ENCODE data around the gene CHI3L1.

The CHI3L1 gene

GRCh38 chr1:203189951-203190352 is 3.4 kb upstream of the CHI3L1 start:
- Histone ChIP-seq H3K9ac (ENCODE audit: low read length) (no peak overlapping the region), H3K4me3 (ENCODE audit: low read depth, low read length) (no peak overlapping the region), H3K9me3 (ENCODE audit: control insufficient read depth, insufficient read depth, low read depth, low read length) (no peaks in the 10 kb centered on the region), H3K4me1 (ENCODE audit: control insufficient read depth, insufficient read depth, low read length) (peaks cover 24% of the 10 kb centered on the region), H3K27me3 (ENCODE audit: control insufficient read depth, insufficient read depth, low read length) (no peaks in the 10 kb centered on the region), H3K36me3 (ENCODE audit: control insufficient read depth, insufficient read depth, low read length) (no peaks in the 10 kb centered on the region), H3K27ac (ENCODE audit: low read depth, low read length) (no peak overlapping the region)

- no peaks in the 10 kb centered on the region for H3K9me3 ChIP-seq (ENCODE audit: control insufficient read depth, insufficient read depth, low read depth, low read length)
- no peak overlapping the region for H3K27ac ChIP-seq (ENCODE audit: low read depth, low read length)
- no peak overlapping the region for H3K9ac ChIP-seq (ENCODE audit: low read length)
- H3K4me3 ChIP-seq (ENCODE audit: low read depth, low read length): no peak overlapping the region
- no peaks in the 10 kb centered on the region for H3K27me3 ChIP-seq (ENCODE audit: control insufficient read depth, insufficient read depth, low read length)
- no peaks in the 10 kb centered on the region for H3K36me3 ChIP-seq (ENCODE audit: control insufficient read depth, insufficient read depth, low read length)
- peaks cover 24% of the 10 kb centered on the region for H3K4me1 ChIP-seq (ENCODE audit: control insufficient read depth, insufficient read depth, low read length)
Observed at GRCh38 chr1:203188686-203189232, 2.3 kb upstream of the CHI3L1 start.

GRCh38 chr1:203187689-203188264 is 1.3 kb upstream of the CHI3L1 start:
- no peaks in the 10 kb centered on the region for H3K9me3 ChIP-seq (ENCODE audit: control insufficient read depth, insufficient read depth, low read depth, low read length)

GRCh38 chr1:203187304-203187685 is 791 bp upstream of the CHI3L1 start:
- no peaks in the 10 kb centered on the region for H3K9me3 ChIP-seq (ENCODE audit: control insufficient read depth, insufficient read depth, low read depth, low read length)
- no peak overlapping the region for H3K9ac ChIP-seq (ENCODE audit: low read length)
- no peak overlapping the region for H3K27ac ChIP-seq (ENCODE audit: low read depth, low read length)
- no peak overlapping the region for H3K4me3 ChIP-seq (ENCODE audit: low read depth, low read length)
- peaks cover 24% of the 10 kb centered on the region for H3K4me1 ChIP-seq (ENCODE audit: control insufficient read depth, insufficient read depth, low read length)
- H3K36me3 ChIP-seq (ENCODE audit: control insufficient read depth, insufficient read depth, low read length): no peaks in the 10 kb centered on the region
- H3K27me3 ChIP-seq (ENCODE audit: control insufficient read depth, insufficient read depth, low read length): no peaks in the 10 kb centered on the region

More at GRCh38 chr1:203187689-203188264, 1.3 kb upstream of the CHI3L1 start:
- H3K4me3 ChIP-seq (ENCODE audit: low read depth, low read length): no peak overlapping the region
- no peaks in the 10 kb centered on the region for H3K36me3 ChIP-seq (ENCODE audit: control insufficient read depth, insufficient read depth, low read length)
- H3K4me1 ChIP-seq (ENCODE audit: control insufficient read depth, insufficient read depth, low read length): peaks cover 24% of the 10 kb centered on the region
- H3K27ac ChIP-seq (ENCODE audit: low read depth, low read length): no peak overlapping the region
- no peak overlapping the region for H3K9ac ChIP-seq (ENCODE audit: low read length)
- no peaks in the 10 kb centered on the region for H3K27me3 ChIP-seq (ENCODE audit: control insufficient read depth, insufficient read depth, low read length)

GRCh38 chr1:203186091-203186445 is 436 bp downstream of the CHI3L1 start:
- no peak overlapping the region for H3K4me3 ChIP-seq (ENCODE audit: low read depth, low read length)
- H3K9me3 ChIP-seq (ENCODE audit: control insufficient read depth, insufficient read depth, low read depth, low read length): no peaks in the 10 kb centered on the region
- H3K27ac ChIP-seq (ENCODE audit: low read depth, low read length): no peak overlapping the region
- H3K9ac ChIP-seq (ENCODE audit: low read length): no peak overlapping the region
- H3K27me3 ChIP-seq (ENCODE audit: control insufficient read depth, insufficient read depth, low read length): no peaks in the 10 kb centered on the region
- H3K4me1 ChIP-seq (ENCODE audit: control insufficient read depth, insufficient read depth, low read length): peaks cover 29% of the 10 kb centered on the region
- H3K36me3 ChIP-seq (ENCODE audit: control insufficient read depth, insufficient read depth, low read length): no peaks in the 10 kb centered on the region

GRCh38 chr1:203185585-203185984 is 919 bp downstream of the CHI3L1 start:
- Histone ChIP-seq H3K9ac (ENCODE audit: low read length) (no peak overlapping the region), H3K27me3 (ENCODE audit: control insufficient read depth, insufficient read depth, low read length) (no peaks in the 10 kb centered on the region), H3K36me3 (ENCODE audit: control insufficient read depth, insufficient read depth, low read length) (no peaks in the 10 kb centered on the region), H3K4me3 (ENCODE audit: low read depth, low read length) (no peak overlapping the region), H3K27ac (ENCODE audit: low read depth, low read length) (no peak overlapping the region), H3K4me1 (ENCODE audit: control insufficient read depth, insufficient read depth, low read length) (peaks cover 29% of the 10 kb centered on the region), H3K9me3 (ENCODE audit: control insufficient read depth, insufficient read depth, low read depth, low read length) (no peaks in the 10 kb centered on the region)

- Histone ChIP-seq H3K4me1 (ENCODE audit: control insufficient read depth, insufficient read depth, low read length) (peaks cover 29% of the 10 kb centered on the region), H3K4me3 (ENCODE audit: low read depth, low read length) (no peak overlapping the region), H3K36me3 (ENCODE audit: control insufficient read depth, insufficient read depth, low read length) (no peaks in the 10 kb centered on the region), H3K27me3 (ENCODE audit: control insufficient read depth, insufficient read depth, low read length) (no peaks in the 10 kb centered on the region), H3K27ac (ENCODE audit: low read depth, low read length) (no peak overlapping the region), H3K9ac (ENCODE audit: low read length) (no peak overlapping the region), H3K9me3 (ENCODE audit: control insufficient read depth, insufficient read depth, low read depth, low read length) (no peaks in the 10 kb centered on the region)
Observed at GRCh38 chr1:203185061-203185461, 1.4 kb downstream of the CHI3L1 start.

GRCh38 chr1:203184467-203184866 is 2.0 kb downstream of the CHI3L1 start:
- no peak overlapping the region for H3K27ac ChIP-seq (ENCODE audit: low read depth, low read length)
- no peaks in the 10 kb centered on the region for H3K36me3 ChIP-seq (ENCODE audit: control insufficient read depth, insufficient read depth, low read length)
- H3K4me1 ChIP-seq (ENCODE audit: control insufficient read depth, insufficient read depth, low read length): peaks cover 31% of the 10 kb centered on the region
- no peak overlapping the region for H3K4me3 ChIP-seq (ENCODE audit: low read depth, low read length)
- H3K9me3 ChIP-seq (ENCODE audit: control insufficient read depth, insufficient read depth, low read depth, low read length): no peaks in the 10 kb centered on the region
- H3K9ac ChIP-seq (ENCODE audit: low read length): no peak overlapping the region
- H3K27me3 ChIP-seq (ENCODE audit: control insufficient read depth, insufficient read depth, low read length): no peaks in the 10 kb centered on the region

GRCh38 chr1:203183828-203184227 is 2.7 kb downstream of the CHI3L1 start:
- Histone ChIP-seq H3K27ac (ENCODE audit: low read depth, low read length) (no peak overlapping the region), H3K4me1 (ENCODE audit: control insufficient read depth, insufficient read depth, low read length) (peaks cover 38% of the 10 kb centered on the region), H3K9me3 (ENCODE audit: control insufficient read depth, insufficient read depth, low read depth, low read length) (no peaks in the 10 kb centered on the region), H3K36me3 (ENCODE audit: control insufficient read depth, insufficient read depth, low read length) (no peaks in the 10 kb centered on the region), H3K4me3 (ENCODE audit: low read depth, low read length) (no peak overlapping the region), H3K9ac (ENCODE audit: low read length) (no peak overlapping the region), H3K27me3 (ENCODE audit: control insufficient read depth, insufficient read depth, low read length) (no peaks in the 10 kb centered on the region)

GRCh38 chr1:203182387-203182953 is 4.0 kb downstream of the CHI3L1 start:
- Histone ChIP-seq H3K36me3 (ENCODE audit: control insufficient read depth, insufficient read depth, low read length) (no peaks in the 10 kb centered on the region), H3K4me3 (ENCODE audit: low read depth, low read length) (no peak overlapping the region), H3K9ac (ENCODE audit: low read length) (no peak overlapping the region), H3K4me1 (ENCODE audit: control insufficient read depth, insufficient read depth, low read length) (peaks cover 46% of the 10 kb centered on the region), H3K27ac (ENCODE audit: low read depth, low read length) (no peak overlapping the region), H3K9me3 (ENCODE audit: control insufficient read depth, insufficient read depth, low read depth, low read length) (no peaks in the 10 kb centered on the region), H3K27me3 (ENCODE audit: control insufficient read depth, insufficient read depth, low read length) (no peaks in the 10 kb centered on the region)

GRCh38 chr1:203181586-203182386 is 4.7 kb downstream of the CHI3L1 start:
- Histone ChIP-seq H3K9ac (ENCODE audit: low read length) (no peak overlapping the region), H3K4me3 (ENCODE audit: low read depth, low read length) (no peak overlapping the region), H3K27me3 (ENCODE audit: control insufficient read depth, insufficient read depth, low read length) (no peaks in the 10 kb centered on the region), H3K36me3 (ENCODE audit: control insufficient read depth, insufficient read depth, low read length) (no peaks in the 10 kb centered on the region), H3K9me3 (ENCODE audit: control insufficient read depth, insufficient read depth, low read depth, low read length) (no peaks in the 10 kb centered on the region), H3K4me1 (ENCODE audit: control insufficient read depth, insufficient read depth, low read length) (peaks cover 46% of the 10 kb centered on the region), H3K27ac (ENCODE audit: low read depth, low read length) (no peak overlapping the region)
